ENCODE data around the gene GLYATL1.
"Not testable (repeated sequence)": the region's sequence is repeated elsewhere in the genome, so short reads cannot be mapped to it uniquely, and the experiment has no call there.

Gene GLYATL1

GRCh38 chr11:58999291-58999680 is 60.0 kb downstream of the GLYATL1 start:
- DNase-seq, result no peak

- DNase-seq, result no peak
Measured at GRCh38 chr11:59000003-59000402, 60.7 kb downstream of the GLYATL1 start.

- DNase-seq, result not testable (repeated sequence)
Measured at GRCh38 chr11:59002006-59002405, 62.7 kb downstream of the GLYATL1 start.
